ENCODE measurements around the gene DOCK1.

Gene DOCK1

GRCh38 chr10:127132451-127132850 is 227.2 kb downstream of the DOCK1 start:
- H3K27ac ChIP-seq: no peak overlapping the region
- no peak overlapping the region for H3K4me3 ChIP-seq (ENCODE audit: low read depth in 1 of 2, low read length in 1 of 2)
- no peaks in the 10 kb centered on the region for H3K9me3 ChIP-seq
- H3K4me1 ChIP-seq (ENCODE audit: control insufficient read depth in 1 of 2, insufficient read depth in 1 of 2, low read depth in 1 of 2, low read length in 1 of 2): no peaks in the 10 kb centered on the region
- H3K27me3 ChIP-seq: no peaks in the 10 kb centered on the region
- no peaks in the 10 kb centered on the region for H3K36me3 ChIP-seq
- no peak for TF ChIP-seq CTCF (IDR thresholded peaks at IDR 0.05)

GRCh38 chr10:127133225-127133624 is 228.0 kb downstream of the DOCK1 start:
- no peak overlapping the region for H3K27ac ChIP-seq
- no peaks in the 10 kb centered on the region for H3K4me1 ChIP-seq (ENCODE audit: control insufficient read depth in 1 of 2, insufficient read depth in 1 of 2, low read depth in 1 of 2, low read length in 1 of 2)
- TF ChIP-seq CTCF (IDR thresholded peaks at IDR 0.05): no peak
- H3K4me3 ChIP-seq (ENCODE audit: low read depth in 1 of 2, low read length in 1 of 2): no peak overlapping the region
- H3K9me3 ChIP-seq: no peaks in the 10 kb centered on the region
- H3K27me3 ChIP-seq: no peaks in the 10 kb centered on the region
- no peaks in the 10 kb centered on the region for H3K36me3 ChIP-seq

GRCh38 chr10:127133672-127134500 is 228.7 kb downstream of the DOCK1 start:
- Histone ChIP-seq H3K9me3 (no peaks in the 10 kb centered on the region), H3K36me3 (no peaks in the 10 kb centered on the region), H3K4me3 (ENCODE audit: low read depth in 1 of 2, low read length in 1 of 2) (no peak overlapping the region), H3K27me3 (no peaks in the 10 kb centered on the region), H3K27ac (no peak overlapping the region), H3K4me1 (ENCODE audit: control insufficient read depth in 1 of 2, insufficient read depth in 1 of 2, low read depth in 1 of 2, low read length in 1 of 2) (no peaks in the 10 kb centered on the region)
- TF ChIP-seq CTCF (IDR thresholded peaks at IDR 0.05): no peak

GRCh38 chr10:127135844-127136577 is 230.8 kb downstream of the DOCK1 start:
- no peak overlapping the region for H3K27ac ChIP-seq
- no peaks in the 10 kb centered on the region for H3K9me3 ChIP-seq

GRCh38 chr10:127137391-127137790 is 232.2 kb downstream of the DOCK1 start:
- TF ChIP-seq CTCF (IDR thresholded peaks at IDR 0.05): no peak
- Histone ChIP-seq H3K27me3 (no peaks in the 10 kb centered on the region), H3K36me3 (no peaks in the 10 kb centered on the region), H3K27ac (no peak overlapping the region), H3K4me3 (ENCODE audit: low read depth in 1 of 2, low read length in 1 of 2) (no peak overlapping the region), H3K9me3 (no peaks in the 10 kb centered on the region), H3K4me1 (ENCODE audit: control insufficient read depth in 1 of 2, insufficient read depth in 1 of 2, low read depth in 1 of 2, low read length in 1 of 2) (no peaks in the 10 kb centered on the region)

More at GRCh38 chr10:127135844-127136577, 230.8 kb downstream of the DOCK1 start:
- no peak overlapping the region for H3K4me3 ChIP-seq (ENCODE audit: low read depth in 1 of 2, low read length in 1 of 2)
- H3K36me3 ChIP-seq: no peaks in the 10 kb centered on the region
- H3K4me1 ChIP-seq (ENCODE audit: control insufficient read depth in 1 of 2, insufficient read depth in 1 of 2, low read depth in 1 of 2, low read length in 1 of 2): no peaks in the 10 kb centered on the region
- H3K27me3 ChIP-seq: no peaks in the 10 kb centered on the region
- no peak for TF ChIP-seq CTCF (IDR thresholded peaks at IDR 0.05)
